HG02763 (cell line): ENCODE measurements around the gene ARL2.

Source experiments
- ATAC-seq: cut with Tn5 transposase; IDR thresholded peaks from one replicate; pipeline ENCODE4 v1.9.1; 2021; ENCODE audit warnings: mild to moderate bottlenecking, moderate library complexity; ENCODE audit not compliant: unreplicated experiment

ARL2 gene

DNA sequence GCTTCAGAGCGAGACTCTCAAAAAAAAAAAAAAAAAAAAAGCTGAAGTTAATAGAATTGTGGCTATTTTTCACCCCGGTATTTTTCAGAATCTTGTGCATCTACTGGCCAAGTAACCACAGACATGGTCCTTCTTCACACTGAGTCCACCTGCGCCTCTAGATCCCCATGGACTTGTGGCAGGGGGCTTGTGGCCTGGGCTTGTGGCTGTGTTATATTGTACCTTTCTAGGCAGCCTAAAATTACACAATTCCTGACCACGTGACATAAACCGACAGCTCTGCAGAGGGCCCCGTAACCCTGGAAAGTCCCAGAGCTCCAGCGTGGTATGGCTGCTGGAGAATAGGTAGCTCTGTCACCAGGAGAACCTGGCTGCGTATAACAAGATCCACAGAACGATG lies 55.3 kb downstream of the ARL2 start:
- ATAC-seq: no peak
